K562 (cell line): ENCODE measurements around the gene ZNF646. TPM values are rescaled to one million over a fixed set of nuclear protein-coding genes. Genes with fewer than 3 reads are reported as not detected.

Experiments used
- ARID4B ChIP-seq: sonication (generic); formaldehyde crosslinking; IDR thresholded peaks from 2 replicates; pipeline ENCODE4 v1.8.0; 2022; ENCODE audit warnings: mild to moderate bottlenecking, missing genetic modification reagents
- CEBPG ChIP-seq, 3 experiments: fragments of 200-800 bp in 1 of 3; sonication (Bioruptor generic) in 1 of 3; sonication (generic) in 1 of 3; formaldehyde crosslinking in 1 of 3; IDR thresholded peaks in 2 of 3; conservative IDR thresholded peaks in 1 of 3; 2 replicates each; pipeline versions ENCODE4 v1.6.1 to v1.8.0; 2016 to 2022; ENCODE audit warnings: missing compliant biosample characterization in 2 of 3, missing genetic modification characterization in 2 of 3, mild to moderate bottlenecking in 1 of 3, missing genetic modification reagents in 1 of 3
- E2F6 ChIP-seq, 2 experiments: IDR thresholded peaks; 2 replicates each; pipeline ENCODE4 v1.6.1; 2011; ENCODE audit warnings: borderline replicate concordance in 1 of 2, control low read depth in 1 of 2, low read depth in 1 of 2, low read length in 1 of 2, mild to moderate bottlenecking in 1 of 2, mixed read lengths in 1 of 2, moderate library complexity in 1 of 2; ENCODE audit not compliant: insufficient read depth in 1 of 2, insufficient read length in 1 of 2, poor library complexity in 1 of 2, severe bottlenecking in 1 of 2; ENCODE audit errors: extremely low read depth in 1 of 2
- GABPA ChIP-seq: fragments of 200-800 bp; sonication (Bioruptor generic); conservative IDR thresholded peaks from 2 replicates; pipeline ENCODE4 v1.6.1; 2016; ENCODE audit warnings: low read depth, missing genetic modification characterization, missing compliant biosample characterization
- HOXB6 ChIP-seq: fragments of 250-450 bp; sonication (Bioruptor Pico); IDR thresholded peaks from 2 replicates; pipeline ENCODE4 v1.5.1; 2022; ENCODE audit warnings: mild to moderate bottlenecking, borderline replicate concordance
- MCM7 ChIP-seq, 2 experiments: fragments of 450-650 bp; IDR thresholded peaks; 2 replicates each; pipeline ENCODE4 v1.6.1; 2016 to 2018
- MEF2A ChIP-seq: IDR thresholded peaks from 2 replicates; pipeline ENCODE4 v1.6.1; 2011; ENCODE audit warnings: low read depth, mild to moderate bottlenecking, low read length, moderate library complexity; ENCODE audit not compliant: control insufficient read depth
- NCOA1 ChIP-seq: fragments of 450-650 bp; IDR thresholded peaks from 2 replicates; pipeline ENCODE4 v1.6.1; 2016; ENCODE audit warnings: low read depth
- PRPF4 ChIP-seq: fragments of 200-400 bp; formaldehyde crosslinking; IDR thresholded peaks from one replicate; pipeline ENCODE4 v1.6.1; 2017; ENCODE audit warnings: low read length, low read depth, mild to moderate bottlenecking; ENCODE audit not compliant: insufficient read depth, poor library complexity, severe bottlenecking
- SETDB1 ChIP-seq: IDR thresholded peaks from one replicate; pipeline ENCODE4 v1.6.1; 2012; ENCODE audit warnings: low read length, control low read depth, inconsistent platforms
- TRIM25 ChIP-seq: fragments of 450-650 bp; IDR thresholded peaks from 2 replicates; pipeline ENCODE4 v1.7.0; 2016; ENCODE audit warnings: borderline replicate concordance
- XRCC3 ChIP-seq: fragments of 450-650 bp; IDR thresholded peaks from 2 replicates; pipeline ENCODE4 v1.6.1; 2017; ENCODE audit warnings: mild to moderate bottlenecking, moderate library complexity
- ZMIZ1 ChIP-seq, 2 experiments: fragments of 150-350 bp in 1 of 2; IDR thresholded peaks; 2 replicates each; pipeline ENCODE4 v1.6.1; 2012 to 2016; ENCODE audit warnings: low read depth in 2 of 2, low read length in 2 of 2, mild to moderate bottlenecking in 1 of 2, moderate library complexity in 1 of 2
- ZNF75A ChIP-seq: fragments of 450-650 bp; formaldehyde crosslinking; IDR thresholded peaks from 2 replicates; pipeline ENCODE4 v1.4.0; 2020; ENCODE audit warnings: mild to moderate bottlenecking
- polyA plus RNA-seq, 8 experiments: library from polyadenylated mRNA; depleted of rRNA in 4 of 8; stranded (reverse) in 5 of 8; unstranded in 3 of 8; fragments of >200 nt; fragmentation: Nextera tagmentation in 2 of 8; fragmentation: Illumina TruSeq in 1 of 8; extraction: Ambion mirVana in 2 of 8; extraction: Trizol in 1 of 8; gene quantifications; 2 replicates each; pipeline versions ENCODE4 v1.2.1 to v1.2.3, GENCODE V29; 2011 to 2014; ENCODE audit warnings: inconsistent platforms in 1 of 8, missing spikeins in 1 of 8
- total RNA-seq, 7 experiments: library from RNA; depleted of rRNA in 6 of 7; stranded (reverse); fragments of >200 nt in 6 of 7; fragmentation: Illumina TruSeq in 2 of 7; extraction: Trizol in 2 of 7; gene quantifications; 2 replicates each; pipeline versions ENCODE4 v1.2.1 to v1.2.3, GENCODE V29; 2011 to 2021; ENCODE audit warnings: low replicate concordance in 1 of 7

The ZNF646 gene
- total and polyA plus RNA-seq, 9 of the 15 experiments (the other 6 are each of a cell fraction or from before 2014, with no cell fraction given): 0.08 to 20.6 (median 8.0) TPM

GRCh38 chr16:31073142-31073969 is 866 bp upstream of the ZNF646 start (continued):
- TF ChIP-seq TRIM25 (no peak), ZMIZ1 (IDR thresholded peaks at IDR 0.05; ENCODE audit: low read depth in 2 of 2, low read length in 2 of 2) (no peak), ZNF75A (CRISPR knock-in tag) (no peak), CEBPG (CRISPR knock-in tag; IDR thresholded peaks at IDR 0.05) (no peak), CEBPG (tag; conservative IDR thresholded peaks at IDR 0.05 in 1 of 2, IDR thresholded peaks at IDR 0.05 in 1 of 2) (no peak), ARID4B (CRISPR knock-in tag) (peak; percentile 38; the same call in 1 of the 2 replicates), XRCC3 (no peak), MCM7 (IDR thresholded peaks at IDR 0.05) (no peak), E2F6 (IDR thresholded peaks at IDR 0.05; ENCODE audit: borderline replicate concordance in 1 of 2, extremely low read depth in 1 of 2, insufficient read depth in 1 of 2, insufficient read length in 1 of 2, low read depth in 1 of 2, low read length in 1 of 2, poor library complexity in 1 of 2, severe bottlenecking in 1 of 2) (peak in 1 of 2 experiments; percentile 21), PRPF4 (no peak), MEF2A (no peak), SETDB1 (no peak), HOXB6 (CRISPR knock-in tag) (no peak), GABPA (tag) (no peak), NCOA1 (no peak)
